ENCODE measurements around the gene PLXNA3.

The PLXNA3 gene

DNA sequence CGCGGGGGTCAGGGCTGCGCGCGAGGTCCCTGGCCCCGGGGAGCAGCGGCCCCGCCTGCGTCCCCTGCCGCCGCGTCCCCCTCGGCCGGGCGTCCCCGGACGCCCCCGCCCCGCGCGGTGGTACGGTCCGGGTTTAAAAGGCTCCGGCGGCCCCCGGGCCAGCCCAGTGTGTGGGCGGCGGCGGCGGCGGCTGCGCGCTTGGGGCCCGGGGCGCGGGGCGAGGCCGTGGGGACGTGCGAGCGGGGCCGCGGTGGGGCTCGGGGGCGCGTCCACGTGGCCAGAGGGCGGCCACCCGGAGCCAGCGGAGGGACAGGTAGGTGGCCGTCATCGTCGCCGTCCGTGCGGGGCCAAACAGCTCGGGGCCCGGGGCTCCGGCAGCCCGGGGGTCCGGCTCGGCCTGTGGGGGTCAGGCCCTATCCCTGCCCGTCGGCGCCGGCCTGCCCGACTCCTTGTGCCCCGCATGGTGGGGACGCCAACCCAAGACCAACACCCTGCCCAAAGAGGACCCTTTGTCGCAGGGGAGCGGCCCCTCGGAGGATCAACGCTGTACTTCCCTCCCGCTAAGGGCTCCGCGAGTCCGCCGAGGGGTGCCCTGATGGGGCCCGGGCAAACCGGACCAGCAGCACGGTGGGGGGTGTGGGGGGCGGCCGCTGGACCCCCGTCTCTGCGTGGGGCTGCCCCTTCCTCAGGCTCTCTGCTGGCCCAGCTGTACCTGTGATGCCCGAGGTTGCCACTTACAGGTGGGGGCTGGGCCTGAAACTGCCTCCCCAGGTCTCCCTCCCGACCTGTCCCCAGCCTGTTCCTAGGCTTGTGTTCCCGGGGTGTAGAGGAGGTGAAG lies at the start of gene PLXNA3:
Gene PLXNA3 (plus strand): TSS at position 166 of the 838 bp plus-strand sequence. CDS start 1,903 bp downstream, outside the sequence.
- DNase-seq (ENCODE audit: low read depth in 2 of 3, low spot score in 2 of 3), result peak in 1 of 3 experiments; percentile 40

DNA sequence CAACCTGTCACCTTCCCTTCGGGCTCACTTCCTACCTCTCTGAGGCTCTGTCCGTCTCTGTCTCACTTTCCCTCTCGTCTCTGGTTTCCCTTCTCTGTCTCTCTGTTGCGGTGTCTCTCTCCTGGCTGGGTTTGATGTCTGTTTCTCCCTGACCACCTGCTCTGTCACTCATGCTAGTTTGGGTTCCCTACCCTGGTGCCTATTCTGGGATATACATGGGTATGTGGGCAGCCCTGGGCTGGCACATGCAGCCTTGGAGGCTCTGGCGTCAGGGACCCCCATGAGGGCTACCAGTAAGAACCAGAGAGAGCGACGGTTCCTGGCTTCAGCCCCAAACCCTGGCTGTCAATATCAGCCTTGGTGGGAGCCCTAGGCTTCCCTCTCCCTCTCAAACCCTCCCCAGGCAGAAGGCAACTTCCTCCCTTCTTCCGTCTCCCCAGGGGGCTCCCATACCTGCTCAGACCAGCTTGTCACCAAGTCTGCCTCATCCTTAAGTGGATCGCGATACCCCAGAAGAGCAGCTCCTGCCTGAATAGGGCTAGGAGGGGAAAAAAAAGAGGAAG lies 49.3 kb upstream of the PLXNA3 start:
- no peak for DNase-seq (ENCODE audit: low read depth in 2 of 3, low spot score in 2 of 3)

DNA sequence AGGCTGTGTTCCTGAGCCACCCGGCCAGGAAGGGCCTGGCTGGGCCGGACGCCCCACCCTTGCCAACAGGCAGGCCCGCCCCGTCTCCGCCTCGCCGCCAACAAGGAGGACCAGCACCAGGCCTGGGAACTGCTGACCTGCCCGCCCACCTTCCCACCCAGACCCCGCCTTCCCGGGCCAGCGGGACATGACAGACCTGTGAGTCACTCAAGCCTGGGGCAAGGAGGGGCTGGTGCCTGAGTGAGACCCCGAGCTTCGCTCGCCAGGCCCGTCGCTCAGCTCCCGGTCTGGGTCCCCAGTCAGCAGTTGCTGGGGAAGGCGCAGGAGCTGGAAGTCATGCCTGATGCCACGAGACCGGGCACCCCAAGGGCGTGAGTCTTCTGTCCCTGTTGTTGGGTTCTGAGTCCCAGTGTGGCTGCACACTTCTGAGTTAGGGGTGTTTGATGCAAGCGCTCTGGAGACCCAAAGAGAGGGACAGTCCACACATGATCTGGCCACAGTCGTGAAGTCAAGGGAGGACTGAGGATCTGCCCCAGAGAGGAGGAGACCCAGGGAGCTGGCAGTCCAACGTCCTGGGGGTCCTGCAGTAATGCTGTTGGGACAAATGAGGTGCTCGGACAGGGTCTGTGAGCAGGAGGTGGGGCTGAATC lies 48.7 kb upstream of the PLXNA3 start, which contains the start of gene DNASE1L1:
Gene DNASE1L1 (minus strand): TSS at position 33 of the 650 bp plus-strand sequence. CDS start 3,686 bp downstream, outside the sequence.
- no peak for DNase-seq (ENCODE audit: low read depth in 2 of 3, low spot score in 2 of 3)

DNA sequence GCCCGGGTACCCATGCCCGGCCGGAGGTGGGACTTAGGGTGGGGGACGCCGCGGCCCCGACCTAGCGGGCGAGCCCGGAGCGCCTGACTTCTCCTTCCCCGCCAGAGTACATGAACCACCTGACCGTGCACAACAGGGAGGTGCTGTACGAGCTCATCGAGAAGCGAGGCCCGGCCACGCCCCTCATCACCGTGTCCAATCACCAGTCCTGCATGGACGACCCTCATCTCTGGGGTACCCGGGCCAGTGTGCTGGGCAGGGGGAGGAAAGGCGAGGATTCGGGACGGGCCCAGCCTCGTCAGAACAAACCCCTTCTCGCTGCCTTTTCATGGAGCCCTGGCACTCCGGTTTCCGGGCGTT lies 46.1 kb upstream of the PLXNA3 start:
- no peak for DNase-seq (ENCODE audit: low read depth in 2 of 3, low spot score in 2 of 3)

DNA sequence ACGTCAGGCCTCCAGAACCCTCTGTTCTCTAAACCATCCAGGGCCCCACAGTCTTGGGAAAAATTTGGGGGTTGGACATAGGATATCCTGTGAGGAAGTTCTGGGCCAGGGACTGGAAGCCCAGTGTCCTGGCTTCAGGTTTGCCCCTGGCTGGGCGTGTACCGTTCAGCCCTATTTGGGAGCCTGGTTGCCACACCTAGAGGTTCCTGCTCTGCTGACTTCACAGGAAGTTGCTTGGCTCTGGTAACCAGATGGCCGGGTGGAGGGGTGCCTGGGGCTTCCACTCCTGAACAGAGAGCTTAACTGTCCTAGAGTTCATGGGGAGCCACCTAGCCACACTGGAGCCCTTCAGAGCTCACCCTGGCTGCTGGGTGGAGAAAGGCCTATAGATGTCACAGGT lies 45.6 kb upstream of the PLXNA3 start:
- no peak for DNase-seq (ENCODE audit: low read depth in 2 of 3, low spot score in 2 of 3)

DNA sequence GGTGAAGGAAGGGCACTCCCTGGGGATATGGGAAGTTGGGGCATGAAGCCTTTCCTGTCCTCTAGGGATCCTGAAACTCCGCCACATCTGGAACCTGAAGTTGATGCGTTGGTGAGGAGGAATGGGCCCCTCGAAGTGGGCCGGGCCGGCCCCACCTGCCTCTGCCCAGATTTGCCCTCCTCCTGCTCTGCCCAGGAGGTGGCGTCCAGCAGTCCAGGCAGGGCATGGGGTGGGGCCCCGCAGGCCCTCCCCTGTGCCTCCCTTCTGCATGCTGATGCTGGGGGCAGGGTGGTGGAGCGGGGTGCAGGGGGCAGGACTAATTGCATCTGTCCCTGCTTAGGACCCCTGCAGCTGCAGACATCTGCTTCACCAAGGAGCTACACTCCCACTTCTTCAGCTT lies 44.9 kb upstream of the PLXNA3 start:
- no peak for DNase-seq (ENCODE audit: low read depth in 2 of 3, low spot score in 2 of 3)

DNA sequence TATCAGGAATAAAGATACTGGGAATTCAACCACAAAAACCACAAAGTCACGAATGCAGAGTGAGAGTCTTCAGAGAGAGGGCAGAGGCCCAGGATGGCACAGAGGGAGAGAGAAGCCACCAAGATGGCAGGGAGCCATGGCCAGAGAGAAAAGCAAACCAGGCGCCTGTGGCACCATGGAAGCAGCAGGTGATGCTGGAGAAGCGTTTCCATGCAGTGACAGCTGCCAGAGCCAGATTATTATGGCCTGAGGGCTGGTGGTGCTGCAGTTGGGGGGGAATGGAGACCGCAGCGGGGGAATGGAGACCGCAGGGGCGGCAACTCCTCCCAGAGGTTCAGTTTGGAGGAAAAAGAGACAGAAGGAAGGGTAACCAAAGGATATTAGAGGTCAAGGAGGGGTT lies 40.9 kb upstream of the PLXNA3 start:
- no peak for DNase-seq (ENCODE audit: low read depth in 2 of 3, low spot score in 2 of 3)

DNA sequence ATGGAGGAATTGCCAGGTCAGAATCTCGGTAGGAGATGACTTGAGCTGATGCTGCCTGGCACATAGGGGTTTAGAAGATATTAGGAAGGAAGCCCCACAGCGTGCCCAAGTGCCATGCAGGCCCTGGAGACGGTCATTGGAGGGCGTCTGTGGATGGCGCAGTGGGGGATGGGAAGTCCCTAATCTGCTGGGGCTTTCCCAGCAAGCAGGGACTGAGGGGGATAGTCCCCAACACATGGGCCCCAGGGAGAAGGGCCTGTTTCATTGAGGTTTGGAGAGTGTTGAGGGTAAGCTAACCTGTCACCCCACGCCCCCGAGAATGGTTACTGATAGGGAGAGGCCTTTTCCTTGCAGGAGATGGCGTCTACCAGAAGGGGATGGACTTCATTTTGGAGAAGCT lies 38.9 kb upstream of the PLXNA3 start:
- no peak for DNase-seq (ENCODE audit: low read depth in 2 of 3, low spot score in 2 of 3)

DNA sequence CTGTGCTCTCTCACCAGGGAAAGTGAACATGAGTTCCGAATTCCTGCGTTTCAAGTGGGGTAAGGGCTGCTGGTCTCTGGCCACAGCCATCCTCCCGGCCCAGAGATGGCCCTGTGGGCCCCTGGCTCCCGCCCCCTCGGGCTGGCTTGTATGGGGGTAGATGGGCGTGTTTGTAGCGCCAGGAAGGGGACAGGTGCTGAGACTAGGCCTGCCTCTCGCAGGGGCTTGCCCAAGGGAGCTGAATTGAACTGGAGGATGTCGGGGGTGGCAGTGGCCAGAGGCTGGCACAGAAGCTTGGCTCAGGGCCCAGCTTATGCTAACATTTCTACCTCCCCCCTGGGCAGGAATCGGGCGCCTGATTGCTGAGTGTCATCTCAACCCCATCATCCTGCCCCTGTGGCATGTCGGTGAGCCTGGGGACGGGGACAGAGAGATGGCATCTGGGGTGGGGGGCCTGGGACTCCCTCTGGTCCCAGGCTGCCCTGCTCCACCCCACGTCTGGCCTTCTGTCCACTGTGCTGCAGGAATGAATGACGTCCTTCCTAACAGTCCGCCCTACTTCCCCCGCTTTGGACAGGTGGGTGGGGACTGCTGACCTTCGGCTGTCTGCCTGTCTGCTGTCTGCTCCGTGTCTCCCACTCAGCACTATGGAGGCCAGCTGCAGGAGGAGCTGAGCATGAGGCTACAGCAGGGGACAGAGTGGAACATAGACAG lies 38.2 kb upstream of the PLXNA3 start:
- no peak for DNase-seq (ENCODE audit: low read depth in 2 of 3, low spot score in 2 of 3)

DNA sequence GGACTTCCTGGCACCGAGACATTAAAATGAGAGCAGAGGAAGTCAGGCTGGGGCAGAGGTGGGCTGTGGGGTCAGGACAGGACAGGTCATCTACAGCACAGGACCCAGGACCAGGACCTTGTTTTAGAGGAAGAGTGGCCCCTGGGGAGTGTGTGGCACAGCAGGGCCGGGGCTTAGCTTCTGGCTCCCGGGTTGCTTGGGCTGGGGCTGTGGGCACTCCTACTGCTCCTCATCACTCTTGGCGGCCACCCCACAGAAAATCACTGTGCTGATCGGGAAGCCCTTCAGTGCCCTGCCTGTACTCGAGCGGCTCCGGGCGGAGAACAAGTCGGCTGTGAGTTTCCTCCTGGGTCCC lies 37.7 kb upstream of the PLXNA3 start:
- DNase-seq (ENCODE audit: low read depth in 2 of 3, low spot score in 2 of 3), result no peak

DNA sequence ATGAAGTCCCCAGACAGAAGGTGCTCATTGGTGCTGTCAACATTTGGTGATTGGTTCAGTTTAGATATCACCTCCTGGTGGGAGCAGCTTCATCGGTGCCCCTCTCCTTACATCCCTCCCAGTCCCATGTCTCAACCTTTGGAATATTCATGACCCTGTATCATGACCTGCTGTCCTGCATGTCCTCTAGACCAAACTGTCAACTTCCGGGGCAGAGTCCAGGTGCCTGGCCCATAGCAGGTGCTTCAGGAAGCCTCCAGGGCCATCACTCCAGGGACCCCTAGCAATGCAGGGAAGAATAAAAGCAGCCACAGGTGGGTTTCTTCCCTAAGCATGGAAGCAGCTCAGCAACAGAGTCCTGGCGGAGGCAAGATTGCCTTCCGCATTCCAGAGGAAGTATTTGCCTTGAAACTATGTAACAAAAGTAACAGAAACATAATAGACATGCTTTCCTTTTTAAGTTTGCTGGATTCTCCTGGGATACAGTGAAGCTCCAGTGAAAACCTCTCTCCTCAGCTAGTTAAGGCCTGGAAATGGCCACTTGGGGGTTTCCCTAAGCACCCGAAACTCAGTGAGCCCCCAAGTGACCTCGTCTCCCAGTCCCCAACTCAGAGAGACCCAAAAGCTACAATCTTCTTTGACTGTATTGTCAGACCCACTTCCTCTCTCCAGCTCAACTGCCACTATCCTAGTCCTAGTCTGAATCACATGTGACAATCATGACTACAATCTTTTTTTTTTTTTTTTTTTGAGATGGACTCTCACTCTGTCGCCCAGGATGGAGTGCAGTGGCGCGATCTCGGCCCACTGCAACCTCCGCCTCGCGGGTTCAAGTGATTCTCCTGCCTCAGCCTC lies 30.9 kb upstream of the PLXNA3 start:
- DNase-seq (ENCODE audit: low read depth in 2 of 3, low spot score in 2 of 3), result no peak

DNA sequence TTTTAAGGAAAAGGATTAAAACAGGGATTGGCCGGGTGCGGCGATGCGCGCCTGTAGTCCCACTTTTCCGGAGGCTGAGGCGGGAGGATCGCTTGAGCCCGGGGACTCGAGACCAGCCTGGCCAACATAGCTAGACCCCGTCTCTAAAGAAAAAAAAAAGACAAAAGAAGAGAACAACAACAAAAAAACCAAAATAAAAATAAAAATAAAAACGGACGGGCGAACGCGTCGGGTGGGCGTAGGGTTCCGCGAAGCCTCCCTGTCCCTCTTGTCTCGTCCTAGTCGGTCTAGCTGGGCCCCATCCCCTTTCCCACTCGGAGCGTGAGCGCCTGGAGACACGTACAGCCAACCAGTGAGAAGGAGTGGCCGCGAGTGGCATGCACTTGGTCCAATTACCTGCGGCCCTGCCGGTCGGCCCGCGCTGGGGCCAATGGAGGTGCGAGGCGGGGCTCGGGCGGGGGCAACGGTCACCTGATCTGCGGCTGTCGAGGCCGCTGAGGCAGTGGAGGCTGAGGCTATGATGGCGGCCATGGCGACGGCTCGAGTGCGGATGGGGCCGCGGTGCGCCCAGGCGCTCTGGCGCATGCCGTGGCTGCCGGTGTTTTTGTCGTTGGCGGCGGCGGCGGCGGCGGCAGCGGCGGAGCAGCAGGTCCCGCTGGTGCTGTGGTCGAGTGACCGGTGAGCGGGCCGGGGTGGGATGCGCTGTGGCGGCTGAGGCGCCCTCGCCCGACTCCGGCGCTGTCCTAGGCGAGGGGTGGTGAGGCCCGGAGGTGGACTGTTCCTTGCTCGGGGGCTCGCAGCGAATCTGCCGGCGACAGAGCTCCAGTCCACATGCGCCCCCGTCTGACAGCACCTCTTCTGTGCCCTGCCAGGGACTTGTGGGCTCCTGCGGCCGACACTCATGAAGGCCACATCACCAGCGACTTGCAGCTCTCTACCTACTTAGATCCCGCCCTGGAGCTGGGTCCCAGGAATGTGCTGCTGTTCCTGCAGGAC lies 29.6 kb upstream of the PLXNA3 start, which contains the start of gene ATP6AP1:
Gene ATP6AP1 (plus strand): TSS at position 502 of the 996 bp plus-strand sequence. CDS start 16 bp downstream, at position 518.
- peak in 2 of 3 experiments; percentile 60 to 77 for DNase-seq (ENCODE audit: low read depth in 2 of 3, low spot score in 2 of 3)

DNA sequence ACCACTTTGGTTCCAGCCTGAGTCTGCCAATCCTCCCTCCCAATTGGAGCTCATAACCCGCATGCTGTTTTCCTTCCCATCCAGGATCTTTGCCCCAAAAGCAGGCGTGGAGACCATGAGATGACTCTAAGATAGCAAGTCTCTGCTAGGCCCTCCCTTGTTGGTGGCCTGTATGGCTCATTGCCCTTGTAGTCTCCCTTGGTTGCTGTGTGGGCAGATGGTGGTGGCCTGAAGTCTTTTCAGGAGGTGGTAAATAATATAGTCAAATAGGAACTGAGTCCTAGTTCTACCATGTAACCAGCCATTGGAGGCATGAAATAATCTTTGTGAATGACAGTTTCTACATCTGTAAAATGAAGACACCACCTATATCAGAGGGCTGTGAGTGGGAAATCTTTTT lies 28.4 kb upstream of the PLXNA3 start:
- DNase-seq (ENCODE audit: low read depth in 2 of 3, low spot score in 2 of 3), result no peak

DNA sequence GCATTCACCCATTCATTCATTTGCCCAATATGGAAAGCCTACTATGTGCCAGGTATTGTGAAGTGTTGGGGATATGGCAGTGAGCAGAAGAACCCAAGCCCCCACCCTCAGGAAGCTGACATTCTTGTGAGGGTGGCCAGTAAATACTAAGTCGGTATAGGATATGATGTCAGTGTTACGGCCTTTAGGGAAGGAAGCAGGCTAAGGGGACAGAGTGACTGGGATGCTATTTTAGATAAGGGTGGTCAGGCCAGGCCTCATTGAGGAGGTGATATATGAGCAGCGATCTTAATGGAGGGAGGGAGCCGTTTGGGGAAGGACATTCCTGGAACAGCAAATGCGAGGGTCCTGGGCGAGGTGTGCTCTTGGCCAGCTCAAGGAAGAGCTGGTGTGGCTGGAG lies 27.6 kb upstream of the PLXNA3 start:
- no peak for DNase-seq (ENCODE audit: low read depth in 2 of 3, low spot score in 2 of 3)

DNA sequence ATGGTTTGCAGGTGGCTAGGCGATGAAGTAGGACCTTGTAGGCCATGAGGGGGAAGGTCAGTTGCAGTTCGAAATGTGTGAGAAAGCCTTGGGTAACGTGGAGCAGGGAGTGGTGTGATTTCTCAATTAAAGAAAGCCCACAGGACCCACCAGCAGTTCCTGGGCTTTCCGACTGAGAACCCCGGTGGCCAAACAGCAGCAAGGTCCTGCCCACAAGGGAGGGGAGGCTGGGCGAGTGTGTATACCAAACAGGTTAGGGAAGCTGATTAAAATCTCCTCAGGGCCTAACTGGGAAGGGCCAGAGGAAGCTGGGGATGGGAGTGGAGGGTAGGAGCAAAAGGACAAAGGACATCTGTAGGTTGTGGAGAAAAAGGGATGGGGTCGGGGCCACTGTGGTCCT lies 27.2 kb upstream of the PLXNA3 start:
- no peak for DNase-seq (ENCODE audit: low read depth in 2 of 3, low spot score in 2 of 3)

DNA sequence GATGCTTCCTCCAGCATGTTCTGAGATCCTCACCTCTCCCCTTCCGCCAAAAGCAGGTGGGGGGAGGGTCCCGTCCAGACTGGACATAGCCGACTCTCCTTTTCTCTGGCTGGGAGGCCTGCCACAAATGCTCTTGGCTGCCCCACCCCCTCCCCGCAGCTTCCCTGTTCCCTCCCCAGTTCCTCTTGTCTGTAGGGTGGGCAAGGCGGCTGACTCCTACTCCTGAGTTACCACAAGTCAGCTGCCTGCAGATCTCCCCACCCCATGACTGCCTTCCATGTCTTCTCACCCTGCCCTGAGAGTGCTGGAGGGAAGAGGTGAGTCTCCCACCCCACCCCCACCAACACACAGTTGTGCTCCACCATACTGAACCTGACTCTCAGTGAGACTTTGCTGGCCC lies 26.7 kb upstream of the PLXNA3 start:
- no peak for DNase-seq (ENCODE audit: low read depth in 2 of 3, low spot score in 2 of 3)

DNA sequence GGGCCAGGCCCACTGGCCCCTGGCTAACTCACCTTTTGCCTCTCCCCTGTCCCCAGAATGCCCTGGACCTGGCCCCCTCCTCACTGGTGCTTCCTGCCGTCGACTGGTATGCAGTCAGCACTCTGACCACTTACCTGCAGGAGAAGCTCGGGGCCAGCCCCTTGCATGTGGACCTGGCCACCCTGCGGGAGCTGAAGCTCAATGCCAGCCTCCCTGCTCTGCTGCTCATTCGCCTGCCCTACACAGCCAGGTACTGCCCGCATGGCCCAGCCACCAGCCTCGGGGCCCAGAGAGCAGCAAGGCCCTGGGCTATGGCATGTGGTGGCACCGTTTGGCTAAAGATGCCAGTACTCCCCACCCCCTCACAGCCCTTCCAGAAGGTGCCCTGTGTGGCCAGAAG lies 25.9 kb upstream of the PLXNA3 start:
- no peak for DNase-seq (ENCODE audit: low read depth in 2 of 3, low spot score in 2 of 3)

DNA sequence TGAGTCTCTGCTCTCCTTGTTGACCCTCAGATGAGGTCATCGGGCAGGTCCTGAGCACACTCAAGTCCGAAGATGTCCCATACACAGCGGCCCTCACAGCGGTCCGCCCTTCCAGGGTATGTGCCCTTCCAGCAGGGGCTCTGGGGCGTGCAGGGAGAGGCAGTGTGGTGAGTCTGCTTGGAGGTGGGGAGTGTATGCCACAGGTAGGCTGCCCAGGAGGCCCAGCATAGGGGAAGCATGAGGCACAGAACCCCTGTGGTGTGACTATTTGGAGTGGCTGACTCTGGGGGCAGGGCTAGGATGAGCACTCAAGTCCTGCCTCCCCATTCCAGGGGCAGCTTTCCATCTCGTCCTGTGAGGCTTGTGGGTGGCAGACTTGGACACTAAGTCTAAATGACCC lies 24.5 kb upstream of the PLXNA3 start:
- DNase-seq (ENCODE audit: low read depth in 2 of 3, low spot score in 2 of 3), result no peak

DNA sequence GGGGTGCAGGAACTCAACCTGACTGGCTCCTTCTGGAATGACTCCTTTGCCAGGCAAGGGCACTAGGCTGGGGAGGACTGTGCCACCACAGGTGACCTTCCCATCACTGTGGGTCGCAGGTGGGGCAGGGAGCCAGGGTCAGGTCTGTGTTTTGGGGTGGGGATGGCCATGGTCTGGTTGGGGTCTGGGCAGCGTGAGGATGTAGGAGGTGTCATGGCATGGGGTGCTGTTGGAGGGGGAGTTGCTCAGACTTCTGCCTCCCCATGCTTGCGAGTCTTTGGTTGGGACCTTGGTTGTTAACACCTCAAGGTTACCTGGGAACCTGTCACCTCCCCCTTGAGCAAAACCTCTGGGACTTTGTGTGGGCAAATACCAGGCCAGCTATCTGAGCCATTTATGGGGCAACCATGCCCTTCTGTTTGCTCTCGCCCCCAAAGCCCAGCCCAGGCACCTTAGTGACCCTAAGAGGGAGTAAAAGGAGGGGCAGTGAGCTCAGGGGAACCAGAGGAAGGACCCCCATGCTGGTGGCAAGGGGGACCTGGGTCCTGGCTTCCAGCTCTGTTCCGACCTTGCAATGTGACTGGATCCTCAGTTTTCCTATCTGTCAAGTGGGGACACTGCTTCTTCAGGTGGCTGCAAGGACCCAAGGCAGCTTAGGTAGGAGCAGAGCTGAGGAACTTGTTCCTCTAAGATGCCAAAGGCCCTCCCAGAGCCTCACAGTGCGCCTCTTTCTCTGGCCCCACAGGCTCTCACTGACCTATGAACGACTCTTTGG lies 23.5 kb upstream of the PLXNA3 start:
- no peak for DNase-seq (ENCODE audit: low read depth in 2 of 3, low spot score in 2 of 3)

Data from activated CD8-positive, alpha-beta memory T cell treated with anti-CD3 and anti-CD28 coated beads for 48 hours (primary cell).